ENCODE results near the gene CELA2A. TPM values are rescaled to one million over a fixed set of nuclear protein-coding genes. Genes with fewer than 3 reads are reported as not detected.
A peak's percentile ranks its signal among the peaks of the same experiment; 100 is the strongest.

CELA2A gene
- total RNA-seq, 1 experiment from 2014 or later = not detected

DNA sequence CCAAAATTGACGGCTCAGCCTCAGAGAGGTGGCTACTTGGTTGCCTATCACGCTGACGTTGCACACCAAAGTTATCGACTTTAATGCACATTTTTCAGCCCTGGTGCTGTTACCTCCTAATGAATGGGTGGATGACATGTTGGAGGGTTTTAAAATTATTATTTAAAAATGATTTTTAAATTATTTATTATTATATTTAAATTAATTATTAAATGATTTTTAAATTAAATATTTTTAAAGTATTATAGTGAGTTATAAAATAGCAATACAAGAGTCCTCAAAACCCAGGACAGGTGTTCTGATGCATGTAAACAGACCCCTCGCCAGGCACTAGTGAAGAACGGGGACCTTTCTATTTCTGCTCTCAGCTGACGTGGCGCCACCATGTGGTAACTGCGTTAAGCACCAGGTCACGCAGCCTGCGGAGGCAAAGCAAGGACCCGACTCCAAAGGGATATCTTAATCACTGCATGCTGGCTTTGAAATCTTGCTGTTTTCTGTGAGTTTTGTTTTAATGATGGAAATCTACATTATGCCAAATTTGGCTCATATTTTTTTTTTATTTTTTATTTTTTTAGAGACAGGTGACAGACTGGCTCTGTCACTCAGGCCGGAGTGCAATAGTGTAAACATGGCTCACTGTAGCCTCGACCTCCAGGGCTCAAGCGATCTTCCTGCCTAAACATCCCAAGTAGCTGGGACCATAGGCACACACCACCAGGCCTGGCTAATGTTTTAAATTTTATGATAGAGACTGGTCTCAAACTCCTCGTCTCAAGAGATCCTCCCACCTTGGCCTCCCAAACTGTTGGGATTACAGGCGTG is 44.9 kb downstream of the CELA2A start:
- POLR2A ChIA-PET = no interaction called here
- Mint-ChIP-seq H3K4me1 (ENCODE audit: low read depth, unreplicated experiment) (no peaks in the 10 kb centered on the region), H3K4me3 (ENCODE audit: unreplicated experiment) (no peak overlapping the region), H3K27me3 (ENCODE audit: insufficient read depth, unreplicated experiment) (no peaks in the 10 kb centered on the region), H3K36me3 (ENCODE audit: insufficient read depth, unreplicated experiment) (no peaks in the 10 kb centered on the region), H3K9me3 (ENCODE audit: unreplicated experiment) (no peaks in the 10 kb centered on the region), H3K27ac (ENCODE audit: unreplicated experiment) (no peak overlapping the region)
- no peaks in the 10 kb centered on the region for H3K4me1 ChIP-seq
- no peaks in the 10 kb centered on the region for H3K9me3 ChIP-seq
- no peaks in the 10 kb centered on the region for H3K27me3 ChIP-seq (replicated peaks; ENCODE audit: control insufficient read depth, insufficient read depth, low read length)
- TF ChIP-seq, protein P1, sequence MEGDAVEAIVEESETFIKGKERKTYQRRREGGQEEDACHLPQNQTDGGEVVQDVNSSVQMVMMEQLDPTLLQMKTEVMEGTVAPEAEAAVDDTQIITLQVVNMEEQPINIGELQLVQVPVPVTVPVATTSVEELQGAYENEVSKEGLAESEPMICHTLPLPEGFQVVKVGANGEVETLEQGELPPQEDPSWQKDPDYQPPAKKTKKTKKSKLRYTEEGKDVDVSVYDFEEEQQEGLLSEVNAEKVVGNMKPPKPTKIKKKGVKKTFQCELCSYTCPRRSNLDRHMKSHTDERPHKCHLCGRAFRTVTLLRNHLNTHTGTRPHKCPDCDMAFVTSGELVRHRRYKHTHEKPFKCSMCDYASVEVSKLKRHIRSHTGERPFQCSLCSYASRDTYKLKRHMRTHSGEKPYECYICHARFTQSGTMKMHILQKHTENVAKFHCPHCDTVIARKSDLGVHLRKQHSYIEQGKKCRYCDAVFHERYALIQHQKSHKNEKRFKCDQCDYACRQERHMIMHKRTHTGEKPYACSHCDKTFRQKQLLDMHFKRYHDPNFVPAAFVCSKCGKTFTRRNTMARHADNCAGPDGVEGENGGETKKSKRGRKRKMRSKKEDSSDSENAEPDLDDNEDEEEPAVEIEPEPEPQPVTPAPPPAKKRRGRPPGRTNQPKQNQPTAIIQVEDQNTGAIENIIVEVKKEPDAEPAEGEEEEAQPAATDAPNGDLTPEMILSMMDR (IDR thresholded peaks at IDR 0.05; ENCODE audit: insufficient read depth in 1 of 2, low read depth in 1 of 2, low read length in 1 of 2, severe bottlenecking in 1 of 2, unreplicated experiment in 1 of 2) = peak; percentile 71 to 73
- H3K36me3 ChIP-seq (ENCODE audit: control insufficient read depth, insufficient read depth, low read length) = no peaks in the 10 kb centered on the region; the same call in 1 of the 2 replicates
- BruUV-seq (replicated peaks) = no TSS peak
- CTCF ChIA-PET = no interaction called here
- intact Hi-C loops (cut with micrococcal nuclease; ENCODE audit: unreplicated experiment) = loop anchor here (1.0 kb wide), 1 partner anchor 178 kb away; no protein-coding TSS in a partner anchor
- no peak overlapping the region for H3K4me3 ChIP-seq (ENCODE audit: low read depth, low read length)
- DNase-seq = peak; percentile 52 to 65

DNA sequence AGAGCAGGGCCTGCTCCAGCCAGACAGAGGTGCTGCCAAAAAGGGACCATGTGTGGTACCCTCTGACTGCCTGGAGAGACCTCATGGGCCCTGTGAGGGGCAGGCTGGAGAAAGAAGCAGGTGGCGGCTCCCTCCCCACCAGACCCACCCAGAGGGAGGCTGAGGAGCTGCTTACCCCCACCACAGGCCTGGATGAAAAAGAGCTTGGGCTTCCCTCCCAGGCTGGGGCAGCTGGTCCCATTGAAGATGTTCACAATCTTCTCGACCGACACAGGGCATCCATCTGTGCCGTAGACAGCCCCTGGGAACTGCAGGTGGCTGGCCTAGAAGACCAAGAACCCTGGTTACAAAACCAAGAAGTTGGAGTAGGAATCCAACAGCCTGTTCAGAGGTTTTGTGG is 47.9 kb downstream of the CELA2A start:
- TF ChIP-seq, protein P1 (IDR thresholded peaks at IDR 0.05; ENCODE audit: insufficient read depth in 1 of 2, low read depth in 1 of 2, low read length in 1 of 2, severe bottlenecking in 1 of 2, unreplicated experiment in 1 of 2) = no peak
- H3K36me3 ChIP-seq (ENCODE audit: control insufficient read depth, insufficient read depth, low read length) = no peaks in the 10 kb centered on the region; the same call in 1 of the 2 replicates
- Mint-ChIP-seq H3K27me3 (ENCODE audit: insufficient read depth, unreplicated experiment) (no peaks in the 10 kb centered on the region), H3K27ac (ENCODE audit: unreplicated experiment) (no peak overlapping the region), H3K36me3 (ENCODE audit: insufficient read depth, unreplicated experiment) (no peaks in the 10 kb centered on the region), H3K4me1 (ENCODE audit: low read depth, unreplicated experiment) (no peaks in the 10 kb centered on the region), H3K4me3 (ENCODE audit: unreplicated experiment) (no peak overlapping the region), H3K9me3 (ENCODE audit: unreplicated experiment) (no peaks in the 10 kb centered on the region)
- CTCF ChIA-PET = no interaction called here
- no peak overlapping the region for H3K4me3 ChIP-seq (ENCODE audit: low read depth, low read length)
- no peaks in the 10 kb centered on the region for H3K4me1 ChIP-seq
- H3K27me3 ChIP-seq (replicated peaks; ENCODE audit: control insufficient read depth, insufficient read depth, low read length) = no peaks in the 10 kb centered on the region
- no TSS peak for BruUV-seq (replicated peaks)
- DNase-seq = no peak
- no peaks in the 10 kb centered on the region for H3K9me3 ChIP-seq
- POLR2A ChIA-PET = interaction anchor here (0.6 kb wide), 1 partner anchor 1932 kb away, joined by 3 read pairs; no protein-coding TSS in a partner anchor
- intact Hi-C loops (cut with micrococcal nuclease; ENCODE audit: unreplicated experiment) = no loop called here

DNA sequence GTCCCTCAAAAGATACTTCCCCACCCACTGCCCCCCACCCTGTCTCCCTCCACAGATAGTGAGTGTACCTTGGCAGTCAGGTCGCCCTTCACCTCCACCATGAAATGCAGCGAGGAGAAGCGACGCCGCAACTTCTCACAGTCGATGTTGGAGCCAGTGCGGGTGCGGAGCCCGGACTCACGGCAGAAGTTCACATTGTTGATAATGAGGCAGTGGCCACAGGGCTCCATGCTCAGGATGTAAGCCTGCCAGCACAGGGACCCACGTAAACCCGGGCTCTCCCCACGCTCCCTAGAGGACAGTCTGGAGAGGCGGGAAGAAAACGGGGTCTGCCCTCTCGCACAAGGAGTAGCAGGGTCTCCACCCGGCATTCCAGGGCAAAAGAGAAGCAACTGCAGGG is 50.3 kb downstream of the CELA2A start:
- intact Hi-C loops (cut with micrococcal nuclease; ENCODE audit: unreplicated experiment) = no loop called here
- H3K27me3 ChIP-seq (replicated peaks; ENCODE audit: control insufficient read depth, insufficient read depth, low read length) = no peaks in the 10 kb centered on the region
- no peaks in the 10 kb centered on the region for H3K9me3 Mint-ChIP-seq (ENCODE audit: unreplicated experiment)
- no TSS peak for BruUV-seq (replicated peaks)
- CTCF ChIA-PET = no interaction called here
- H3K36me3 ChIP-seq (ENCODE audit: control insufficient read depth, insufficient read depth, low read length) = no peaks in the 10 kb centered on the region; the same call in 1 of the 2 replicates
- TF ChIP-seq, protein P1 (IDR thresholded peaks at IDR 0.05; ENCODE audit: insufficient read depth in 1 of 2, low read depth in 1 of 2, low read length in 1 of 2, severe bottlenecking in 1 of 2, unreplicated experiment in 1 of 2) = no peak
- POLR2A ChIA-PET = no interaction called here
- no peak overlapping the region for H3K4me3 Mint-ChIP-seq (ENCODE audit: unreplicated experiment)
- no peaks in the 10 kb centered on the region for H3K9me3 ChIP-seq
- no peak for DNase-seq
- no peak overlapping the region for H3K27ac Mint-ChIP-seq (ENCODE audit: unreplicated experiment)
- no peaks in the 10 kb centered on the region for H3K4me1 Mint-ChIP-seq (ENCODE audit: low read depth, unreplicated experiment)
- H3K27me3 Mint-ChIP-seq (ENCODE audit: insufficient read depth, unreplicated experiment) = no peaks in the 10 kb centered on the region
- H3K4me3 ChIP-seq (ENCODE audit: low read depth, low read length) = no peak overlapping the region
- H3K36me3 Mint-ChIP-seq (ENCODE audit: insufficient read depth, unreplicated experiment) = no peaks in the 10 kb centered on the region
- no peaks in the 10 kb centered on the region for H3K4me1 ChIP-seq
